Nephron progenitor cell (in vitro differentiated cells): ENCODE measurements around the gene BTBD2.
A peak's percentile ranks its signal among the peaks of the same experiment; 100 is the strongest.

Experiments
- DNase-seq: peaks from one replicate; pipeline ENCODE4 v3.0.0; 2021
- H3K27ac Mint-ChIP-seq: 2 replicates; pipeline ENCODE4 v1.8.0; 2021; ENCODE audit warnings: mild to moderate bottlenecking, moderate library complexity, mixed read lengths
- H3K27me3 Mint-ChIP-seq: 2 replicates; pipeline ENCODE4 v1.8.0; 2021; ENCODE audit warnings: mild to moderate bottlenecking, low read depth, mixed read lengths; ENCODE audit not compliant: poor library complexity
- H3K36me3 Mint-ChIP-seq: 2 replicates; pipeline ENCODE4 v1.8.0; 2021; ENCODE audit warnings: low read depth, mixed read lengths
- H3K4me1 Mint-ChIP-seq: 2 replicates; pipeline ENCODE4 v1.8.0; 2021; ENCODE audit warnings: mixed read lengths
- H3K4me3 Mint-ChIP-seq: 2 replicates; pipeline ENCODE4 v1.8.0; 2021; ENCODE audit warnings: mild to moderate bottlenecking, moderate library complexity, mixed read lengths
- H3K9me3 Mint-ChIP-seq: 2 replicates; pipeline ENCODE4 v1.8.0; 2021; ENCODE audit warnings: mild to moderate bottlenecking, moderate library complexity, mixed read lengths
- TF ChIP-seq, protein P1 (sequence below): fragments of 200-600 bp; sonication (generic); IDR thresholded peaks from 2 replicates; pipeline ENCODE4 v1.5.0; 2021; ENCODE audit warnings: antibody characterized with exemption

BTBD2 gene

DNA sequence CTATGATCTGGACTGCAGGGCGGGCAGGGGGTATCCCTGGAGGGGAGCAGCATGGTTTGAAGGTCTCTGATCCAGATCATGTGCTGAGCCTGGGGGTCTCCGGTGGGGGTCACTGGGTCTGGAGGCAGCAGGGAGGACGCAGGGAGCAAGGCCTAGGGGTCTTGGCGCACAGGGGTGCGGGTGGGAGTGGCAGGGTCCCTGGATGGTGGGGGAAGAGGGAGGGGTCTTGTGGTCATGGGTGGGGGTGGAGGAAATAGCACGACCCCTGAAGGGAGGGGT lies 1.9 kb downstream of the BTBD2 start:
- TF ChIP-seq, protein P1, sequence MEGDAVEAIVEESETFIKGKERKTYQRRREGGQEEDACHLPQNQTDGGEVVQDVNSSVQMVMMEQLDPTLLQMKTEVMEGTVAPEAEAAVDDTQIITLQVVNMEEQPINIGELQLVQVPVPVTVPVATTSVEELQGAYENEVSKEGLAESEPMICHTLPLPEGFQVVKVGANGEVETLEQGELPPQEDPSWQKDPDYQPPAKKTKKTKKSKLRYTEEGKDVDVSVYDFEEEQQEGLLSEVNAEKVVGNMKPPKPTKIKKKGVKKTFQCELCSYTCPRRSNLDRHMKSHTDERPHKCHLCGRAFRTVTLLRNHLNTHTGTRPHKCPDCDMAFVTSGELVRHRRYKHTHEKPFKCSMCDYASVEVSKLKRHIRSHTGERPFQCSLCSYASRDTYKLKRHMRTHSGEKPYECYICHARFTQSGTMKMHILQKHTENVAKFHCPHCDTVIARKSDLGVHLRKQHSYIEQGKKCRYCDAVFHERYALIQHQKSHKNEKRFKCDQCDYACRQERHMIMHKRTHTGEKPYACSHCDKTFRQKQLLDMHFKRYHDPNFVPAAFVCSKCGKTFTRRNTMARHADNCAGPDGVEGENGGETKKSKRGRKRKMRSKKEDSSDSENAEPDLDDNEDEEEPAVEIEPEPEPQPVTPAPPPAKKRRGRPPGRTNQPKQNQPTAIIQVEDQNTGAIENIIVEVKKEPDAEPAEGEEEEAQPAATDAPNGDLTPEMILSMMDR = no peak
- H3K36me3 Mint-ChIP-seq = peaks cover 29% of the 10 kb centered on the region
- H3K9me3 Mint-ChIP-seq = peaks cover 14% of the 10 kb centered on the region
- peak overlapping the region; percentile 71 for H3K4me3 Mint-ChIP-seq
- no peak overlapping the region for H3K27ac Mint-ChIP-seq
- peaks cover 11% of the 10 kb centered on the region for H3K4me1 Mint-ChIP-seq
- no peaks in the 10 kb centered on the region for H3K27me3 Mint-ChIP-seq
- DNase-seq = no peak

DNA sequence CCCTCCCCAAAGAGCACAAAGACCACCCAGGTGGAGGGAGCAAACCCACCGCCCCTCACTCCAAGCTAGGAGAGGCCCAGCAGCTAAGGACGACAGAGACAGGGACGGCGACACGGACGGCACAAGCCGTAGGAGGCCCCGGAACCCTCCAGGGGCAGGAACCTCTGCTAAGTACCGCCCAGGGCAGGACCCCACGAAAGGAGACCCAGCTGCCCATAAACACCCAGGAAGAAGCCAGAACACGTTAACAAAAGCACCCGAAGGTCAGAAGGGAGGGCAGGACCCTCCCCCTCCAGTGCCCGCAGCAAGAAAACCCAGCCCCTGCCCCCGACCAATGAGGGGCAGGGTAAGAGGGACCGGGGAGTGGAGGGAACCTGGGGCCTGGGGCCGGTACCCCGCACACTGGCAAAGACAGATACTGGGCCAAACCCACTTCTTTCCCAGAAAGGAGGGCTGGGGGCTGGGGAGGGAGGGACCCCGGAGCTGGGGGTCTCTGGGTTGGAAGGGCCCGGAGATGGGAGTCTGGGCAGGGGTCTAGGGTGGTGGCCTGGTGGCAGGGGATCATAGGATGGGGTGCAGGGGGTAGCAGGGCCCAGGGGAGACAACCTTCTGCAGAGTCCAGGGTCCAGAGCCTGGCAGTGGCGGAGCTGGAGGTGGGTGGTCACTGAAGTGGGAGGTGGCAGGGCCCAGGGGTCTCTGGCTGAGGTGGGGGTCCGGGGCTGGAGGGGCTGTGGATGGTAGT lies 2.4 kb downstream of the BTBD2 start:
- Mint-ChIP-seq H3K4me3 (peak overlapping the region; percentile 71), H3K4me1 (peaks cover 11% of the 10 kb centered on the region), H3K27me3 (no peaks in the 10 kb centered on the region), H3K9me3 (peaks cover 14% of the 10 kb centered on the region), H3K27ac (no peak overlapping the region), H3K36me3 (peaks cover 29% of the 10 kb centered on the region)
- TF ChIP-seq, protein P1 = no peak
- DNase-seq = no peak

DNA sequence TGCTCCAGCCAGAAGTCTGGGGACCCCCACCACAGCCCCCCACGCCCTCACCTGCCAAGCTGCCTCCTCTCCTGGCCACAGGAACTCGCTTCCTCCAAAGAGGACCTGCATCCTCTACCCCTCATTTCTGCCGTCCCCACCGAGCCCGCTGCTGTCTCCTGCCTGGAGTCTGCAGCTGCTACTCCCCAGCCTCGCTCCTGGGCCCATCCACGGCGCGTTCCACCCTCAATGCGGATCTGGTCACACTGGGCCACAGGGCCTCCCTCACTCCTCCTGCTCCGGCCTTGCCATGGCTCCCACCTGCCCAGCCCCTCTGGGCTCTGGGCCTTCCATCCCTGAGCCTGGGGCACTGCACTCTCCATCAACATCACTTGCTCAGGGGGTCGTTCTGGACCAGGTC lies 4.3 kb downstream of the BTBD2 start:
- Mint-ChIP-seq H3K27ac (no peak overlapping the region), H3K4me1 (peaks cover 24% of the 10 kb centered on the region), H3K9me3 (peaks cover 14% of the 10 kb centered on the region), H3K27me3 (no peaks in the 10 kb centered on the region), H3K36me3 (peaks cover 42% of the 10 kb centered on the region), H3K4me3 (peak overlapping the region; percentile 25)
- no peak for DNase-seq
- TF ChIP-seq, protein P1 = no peak

- H3K27me3 Mint-ChIP-seq = no peaks in the 10 kb centered on the region
- H3K36me3 Mint-ChIP-seq = peaks cover 45% of the 10 kb centered on the region
- peaks cover 25% of the 10 kb centered on the region for H3K4me1 Mint-ChIP-seq
- no peak overlapping the region for H3K27ac Mint-ChIP-seq
- H3K9me3 Mint-ChIP-seq = peaks cover 14% of the 10 kb centered on the region
- TF ChIP-seq, protein P1 = no peak
- no peak overlapping the region for H3K4me3 Mint-ChIP-seq
- DNase-seq = no peak
These were observed 5.3 kb downstream of the BTBD2 start for GRCh38 chr19:2010135-2010668.

DNA sequence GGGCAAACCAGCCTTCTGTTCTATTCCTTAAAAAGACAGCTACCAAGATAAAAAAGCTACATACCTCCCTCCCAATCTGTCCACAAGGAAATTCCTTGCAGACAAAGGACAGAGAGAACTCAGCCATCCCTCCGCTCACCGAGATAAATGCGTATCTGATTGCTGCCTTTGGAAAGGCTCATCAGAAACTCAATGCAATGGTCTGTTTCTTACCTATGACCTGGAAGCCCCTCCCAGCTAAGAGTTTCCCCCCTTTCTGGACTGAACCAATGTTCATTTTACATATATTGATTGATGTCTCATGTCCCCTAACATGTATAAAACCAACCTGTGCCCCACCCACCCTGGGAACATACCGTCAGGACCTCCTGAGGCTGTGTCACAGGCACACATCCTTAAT lies 11.6 kb downstream of the BTBD2 start:
- peaks cover 58% of the 10 kb centered on the region for H3K36me3 Mint-ChIP-seq
- peaks cover 13% of the 10 kb centered on the region for H3K4me1 Mint-ChIP-seq
- no peak overlapping the region for H3K4me3 Mint-ChIP-seq
- TF ChIP-seq, protein P1 = no peak
- peak overlapping the region; percentile 69 for H3K27ac Mint-ChIP-seq
- no peaks in the 10 kb centered on the region for H3K9me3 Mint-ChIP-seq
- no peaks in the 10 kb centered on the region for H3K27me3 Mint-ChIP-seq
- DNase-seq = no peak
